ENCODE measurements around the gene IRF5.

DNA sequence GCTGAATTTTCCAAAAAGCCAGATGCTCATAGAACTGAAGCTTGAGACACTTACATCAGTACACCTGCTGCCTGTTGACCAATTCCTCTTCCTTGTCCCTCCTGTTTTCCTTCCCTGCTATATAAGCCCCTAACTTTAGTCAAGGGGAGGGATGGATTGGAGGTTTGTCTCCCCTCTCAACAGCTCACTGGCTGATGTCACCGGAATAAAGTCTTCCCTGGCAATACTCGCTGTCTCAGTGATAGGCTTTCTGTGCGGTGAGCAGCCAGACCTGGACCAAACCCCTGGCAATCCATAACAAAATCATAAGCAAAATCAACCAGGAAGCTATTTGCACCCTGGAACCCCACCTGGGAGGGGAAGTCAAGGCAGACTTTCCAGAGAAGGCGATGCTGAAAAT, 929 bp upstream of the IRF5 start:
- TF ChIP-seq SUZ12 (IDR thresholded peaks at IDR 0.05) (no peak), ARNT (IDR thresholded peaks at IDR 0.05) (no peak), SP1 (IDR thresholded peaks at IDR 0.05) (no peak), TARDBP (IDR thresholded peaks at IDR 0.05) (no peak), FOXM1 (IDR thresholded peaks at IDR 0.05; ENCODE audit: borderline replicate concordance) (no peak), BHLHE40 (IDR thresholded peaks at IDR 0.05; ENCODE audit: borderline replicate concordance) (no peak)
- TF ChIP-seq, protein P1, sequence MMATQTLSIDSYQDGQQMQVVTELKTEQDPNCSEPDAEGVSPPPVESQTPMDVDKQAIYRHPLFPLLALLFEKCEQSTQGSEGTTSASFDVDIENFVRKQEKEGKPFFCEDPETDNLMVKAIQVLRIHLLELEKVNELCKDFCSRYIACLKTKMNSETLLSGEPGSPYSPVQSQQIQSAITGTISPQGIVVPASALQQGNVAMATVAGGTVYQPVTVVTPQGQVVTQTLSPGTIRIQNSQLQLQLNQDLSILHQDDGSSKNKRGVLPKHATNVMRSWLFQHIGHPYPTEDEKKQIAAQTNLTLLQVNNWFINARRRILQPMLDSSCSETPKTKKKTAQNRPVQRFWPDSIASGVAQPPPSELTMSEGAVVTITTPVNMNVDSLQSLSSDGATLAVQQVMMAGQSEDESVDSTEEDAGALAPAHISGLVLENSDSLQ (IDR thresholded peaks at IDR 0.05): no peak
